ENCODE data around the gene PUM2. TPM values are rescaled to one million over a fixed set of nuclear protein-coding genes. Genes with fewer than 3 reads are reported as not detected.

The PUM2 gene
- polyA plus RNA-seq, 1 donor (not counting 4 experiments of a cell fraction or from before 2014, with no cell fraction given) = 47.5 TPM

- Histone ChIP-seq H3K9ac (ENCODE audit: control insufficient read depth, extremely low read depth, insufficient read depth, low read length) (no peak overlapping the region), H3K4me3 (ENCODE audit: control insufficient read depth in 2 of 3, extremely low read depth in 1 of 3, insufficient read depth in 2 of 3, low read depth in 1 of 3, low read length in 3 of 3) (no peak overlapping the region), H3K9me3 (ENCODE audit: control insufficient read depth, low read depth, low read length) (no peaks in the 10 kb centered on the region), H3K9me1 (ENCODE audit: control insufficient read depth, extremely low read depth, insufficient read depth, low read length) (no peaks in the 10 kb centered on the region), H3K36me3 (ENCODE audit: control insufficient read depth in 2 of 2, extremely low read depth in 1 of 2, insufficient read depth in 2 of 2, low read length in 2 of 2) (peaks cover 15 to 35% of the 10 kb centered on the region in 2 experiments), H3K27me3 (ENCODE audit: control insufficient read depth, extremely low read depth, insufficient read depth, low read length) (no peaks in the 10 kb centered on the region), H3K4me2 (ENCODE audit: control insufficient read depth, extremely low read depth, insufficient read depth, low read depth, low read length) (no peak overlapping the region), H3K27ac (ENCODE audit: control insufficient read depth, insufficient read depth, low read length) (no peak overlapping the region), H2AFZ (ENCODE audit: control insufficient read depth, low read length) (no peak overlapping the region), H3K4me1 (ENCODE audit: control insufficient read depth, extremely low read depth, insufficient read depth, low read length) (no peaks in the 10 kb centered on the region), H3K79me2 (ENCODE audit: control insufficient read depth, insufficient read depth, low read length) (peaks cover 2% of the 10 kb centered on the region), H4K20me1 (ENCODE audit: control insufficient read depth, extremely low read depth, insufficient read depth, low read length) (no peaks in the 10 kb centered on the region)
- DNase-seq (ENCODE audit: low read depth, low spot score) (no peak), FAIRE-seq (no peak)
- TF ChIP-seq EZH2 (IDR thresholded peaks at IDR 0.05; ENCODE audit: low read length) = no peak
- TF ChIP-seq, protein P1, sequence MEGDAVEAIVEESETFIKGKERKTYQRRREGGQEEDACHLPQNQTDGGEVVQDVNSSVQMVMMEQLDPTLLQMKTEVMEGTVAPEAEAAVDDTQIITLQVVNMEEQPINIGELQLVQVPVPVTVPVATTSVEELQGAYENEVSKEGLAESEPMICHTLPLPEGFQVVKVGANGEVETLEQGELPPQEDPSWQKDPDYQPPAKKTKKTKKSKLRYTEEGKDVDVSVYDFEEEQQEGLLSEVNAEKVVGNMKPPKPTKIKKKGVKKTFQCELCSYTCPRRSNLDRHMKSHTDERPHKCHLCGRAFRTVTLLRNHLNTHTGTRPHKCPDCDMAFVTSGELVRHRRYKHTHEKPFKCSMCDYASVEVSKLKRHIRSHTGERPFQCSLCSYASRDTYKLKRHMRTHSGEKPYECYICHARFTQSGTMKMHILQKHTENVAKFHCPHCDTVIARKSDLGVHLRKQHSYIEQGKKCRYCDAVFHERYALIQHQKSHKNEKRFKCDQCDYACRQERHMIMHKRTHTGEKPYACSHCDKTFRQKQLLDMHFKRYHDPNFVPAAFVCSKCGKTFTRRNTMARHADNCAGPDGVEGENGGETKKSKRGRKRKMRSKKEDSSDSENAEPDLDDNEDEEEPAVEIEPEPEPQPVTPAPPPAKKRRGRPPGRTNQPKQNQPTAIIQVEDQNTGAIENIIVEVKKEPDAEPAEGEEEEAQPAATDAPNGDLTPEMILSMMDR (optimal IDR thresholded peaks at IDR 0.05 in 1 of 3, IDR thresholded peaks at IDR 0.05 in 1 of 3, conservative IDR thresholded peaks at IDR 0.05 in 1 of 3; ENCODE audit: extremely low read depth in 1 of 3, insufficient read depth in 2 of 3, low read length in 3 of 3) = no peak
- dilution Hi-C loops (cut with MboI; ENCODE audit: extremely low pct_ligation_motif_present, low sequenced_read_pairs) = no loop called here
These were observed 93.2 kb downstream of the PUM2 start for GRCh38 chr2:20257411-20257810.

DNA sequence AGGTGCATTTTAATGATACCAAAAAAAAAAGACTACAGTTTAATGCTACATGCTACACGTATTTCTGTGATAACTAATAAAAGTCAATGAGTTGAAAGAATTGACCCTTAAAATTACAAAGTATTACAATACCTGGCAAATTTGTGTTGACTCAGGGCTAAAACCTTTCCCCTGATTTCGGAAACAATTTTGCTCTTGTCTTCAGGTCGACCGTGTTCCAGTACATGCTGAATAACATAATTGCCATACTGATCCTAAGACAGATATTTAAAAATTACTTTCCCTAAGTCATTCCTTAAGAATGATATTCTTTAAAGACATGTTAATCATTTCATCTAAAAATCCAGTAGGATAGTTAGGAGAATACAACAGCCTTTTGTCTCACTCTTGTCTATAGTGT, 95.9 kb downstream of the PUM2 start:
- dilution Hi-C loops (cut with MboI; ENCODE audit: extremely low pct_ligation_motif_present, low sequenced_read_pairs) = no loop called here
- H4K20me1 ChIP-seq (ENCODE audit: control insufficient read depth, extremely low read depth, insufficient read depth, low read length) = no peaks in the 10 kb centered on the region
- TF ChIP-seq, protein P1 (optimal IDR thresholded peaks at IDR 0.05 in 1 of 3, IDR thresholded peaks at IDR 0.05 in 1 of 3, conservative IDR thresholded peaks at IDR 0.05 in 1 of 3; ENCODE audit: extremely low read depth in 1 of 3, insufficient read depth in 2 of 3, low read length in 3 of 3) = no peak
- no peak for TF ChIP-seq EZH2 (IDR thresholded peaks at IDR 0.05; ENCODE audit: low read length)
- FAIRE-seq (no peak), DNase-seq (ENCODE audit: low read depth, low spot score) (no peak)
- no peaks in the 10 kb centered on the region for H3K9me3 ChIP-seq (ENCODE audit: control insufficient read depth, low read depth, low read length)
- no peaks in the 10 kb centered on the region for H3K4me1 ChIP-seq (ENCODE audit: control insufficient read depth, extremely low read depth, insufficient read depth, low read length)
- no peak overlapping the region for H3K4me2 ChIP-seq (ENCODE audit: control insufficient read depth, extremely low read depth, insufficient read depth, low read depth, low read length)
- H3K9ac ChIP-seq (ENCODE audit: control insufficient read depth, extremely low read depth, insufficient read depth, low read length) = no peak overlapping the region
- no peak overlapping the region for H3K27ac ChIP-seq (ENCODE audit: control insufficient read depth, insufficient read depth, low read length)
- no peak overlapping the region for H2AFZ ChIP-seq (ENCODE audit: control insufficient read depth, low read length)
- H3K36me3 ChIP-seq (ENCODE audit: control insufficient read depth in 2 of 2, extremely low read depth in 1 of 2, insufficient read depth in 2 of 2, low read length in 2 of 2) = peaks cover 17 to 39% of the 10 kb centered on the region in 2 experiments
- H3K79me2 ChIP-seq (ENCODE audit: control insufficient read depth, insufficient read depth, low read length) = no peaks in the 10 kb centered on the region
- H3K27me3 ChIP-seq (ENCODE audit: control insufficient read depth, extremely low read depth, insufficient read depth, low read length) = no peaks in the 10 kb centered on the region
- no peaks in the 10 kb centered on the region for H3K9me1 ChIP-seq (ENCODE audit: control insufficient read depth, extremely low read depth, insufficient read depth, low read length)
- no peak overlapping the region for H3K4me3 ChIP-seq (ENCODE audit: control insufficient read depth in 2 of 3, extremely low read depth in 1 of 3, insufficient read depth in 2 of 3, low read depth in 1 of 3, low read length in 3 of 3)
